ENCODE data around the gene CARD10. TPM values are rescaled to one million over a fixed set of nuclear protein-coding genes. Genes with fewer than 3 reads are reported as not detected.

The CARD10 gene
- polyA plus RNA-seq, 1 donor from 2014 or later, result 0.36 TPM

GRCh38 chr22:37553725-37554124 is 34.5 kb upstream of the CARD10 start:
- H3K36me3 ChIP-seq (ENCODE audit: insufficient read depth, low read length), result no peaks in the 10 kb centered on the region
- no peaks in the 10 kb centered on the region for H3F3A ChIP-seq (ENCODE audit: insufficient read depth, low read length, poor library complexity, severe bottlenecking)
- H3K9me3 ChIP-seq (ENCODE audit: low read length), result no peaks in the 10 kb centered on the region
- TF ChIP-seq MXI1 (conservative IDR thresholded peaks at IDR 0.05; ENCODE audit: poor library complexity, severe bottlenecking) (no peak), REST (IDR thresholded peaks at IDR 0.05; ENCODE audit: borderline replicate concordance) (no peak), SMC3 (conservative IDR thresholded peaks at IDR 0.05; ENCODE audit: poor library complexity) (no peak), CTCF (IDR thresholded peaks at IDR 0.05; ENCODE audit: poor library complexity, severe bottlenecking) (no peak), TAF1 (IDR thresholded peaks at IDR 0.05; ENCODE audit: low read depth) (no peak), EP300 (conservative IDR thresholded peaks at IDR 0.05; ENCODE audit: poor library complexity, severe bottlenecking) (no peak), POLR2AphosphoS5 (IDR thresholded peaks at IDR 0.05) (no peak), RAD21 (conservative IDR thresholded peaks at IDR 0.05) (no peak), EZH2 (IDR thresholded peaks at IDR 0.05; ENCODE audit: borderline replicate concordance, insufficient read depth, low read length, poor library complexity, severe bottlenecking) (no peak)
- no peaks in the 10 kb centered on the region for H4K20me1 ChIP-seq (ENCODE audit: insufficient read depth)
- no peaks in the 10 kb centered on the region for H3K9me2 ChIP-seq (ENCODE audit: insufficient read depth, low read length)
- no peak overlapping the region for H3K4me2 ChIP-seq (ENCODE audit: low read length)
- H3K27me3 ChIP-seq (ENCODE audit: insufficient read depth, low read depth, low read length), result no peaks in the 10 kb centered on the region
- no peak overlapping the region for H2AFZ ChIP-seq (ENCODE audit: low read depth, low read length)
- no peak overlapping the region for H3K9ac ChIP-seq (ENCODE audit: low read length)
- no peak overlapping the region for H3K4me3 ChIP-seq (ENCODE audit: low read length)
- H3K27ac ChIP-seq (ENCODE audit: low read length), result no peak overlapping the region
- H3K79me2 ChIP-seq (replicated peaks; ENCODE audit: insufficient read depth, low read length), result no peaks in the 10 kb centered on the region

- H4K20me1 ChIP-seq (ENCODE audit: insufficient read depth), result no peaks in the 10 kb centered on the region
- H3K79me2 ChIP-seq (replicated peaks; ENCODE audit: insufficient read depth, low read length), result no peaks in the 10 kb centered on the region
- H3K4me3 ChIP-seq (ENCODE audit: low read length), result no peak overlapping the region
- H3K9me2 ChIP-seq (ENCODE audit: insufficient read depth, low read length), result no peaks in the 10 kb centered on the region
- H3K27me3 ChIP-seq (ENCODE audit: insufficient read depth, low read depth, low read length), result no peaks in the 10 kb centered on the region
- TF ChIP-seq MXI1 (conservative IDR thresholded peaks at IDR 0.05; ENCODE audit: poor library complexity, severe bottlenecking) (no peak), REST (IDR thresholded peaks at IDR 0.05; ENCODE audit: borderline replicate concordance) (no peak), EP300 (conservative IDR thresholded peaks at IDR 0.05; ENCODE audit: poor library complexity, severe bottlenecking) (no peak), SMC3 (conservative IDR thresholded peaks at IDR 0.05; ENCODE audit: poor library complexity) (no peak), EZH2 (IDR thresholded peaks at IDR 0.05; ENCODE audit: borderline replicate concordance, insufficient read depth, low read length, poor library complexity, severe bottlenecking) (no peak), CTCF (IDR thresholded peaks at IDR 0.05; ENCODE audit: poor library complexity, severe bottlenecking) (no peak), RAD21 (conservative IDR thresholded peaks at IDR 0.05) (no peak), TAF1 (IDR thresholded peaks at IDR 0.05; ENCODE audit: low read depth) (no peak), POLR2AphosphoS5 (IDR thresholded peaks at IDR 0.05) (no peak)
- no peaks in the 10 kb centered on the region for H3K36me3 ChIP-seq (ENCODE audit: insufficient read depth, low read length)
- H2AFZ ChIP-seq (ENCODE audit: low read depth, low read length), result no peak overlapping the region
- no peak overlapping the region for H3K9ac ChIP-seq (ENCODE audit: low read length)
- no peaks in the 10 kb centered on the region for H3F3A ChIP-seq (ENCODE audit: insufficient read depth, low read length, poor library complexity, severe bottlenecking)
- H3K27ac ChIP-seq (ENCODE audit: low read length), result no peak overlapping the region
- no peaks in the 10 kb centered on the region for H3K9me3 ChIP-seq (ENCODE audit: low read length)
- no peak overlapping the region for H3K4me2 ChIP-seq (ENCODE audit: low read length)
These were observed 33.4 kb upstream of the CARD10 start for GRCh38 chr22:37552524-37553163.
